NCI-H2107 (cell line): ENCODE measurements around the gene GPC5.
"Not testable (repeated sequence)": the region's sequence is repeated elsewhere in the genome, so short reads cannot be mapped to it uniquely, and the experiment has no call there.

Experiments used
- DNase-seq: peaks from one replicate; lab custom pipeline; 2025; lab: John Stamatoyannopoulos, UW

The GPC5 gene

GRCh38 chr13:92657565-92657964, 1259.1 kb downstream of the GPC5 start:
- DNase-seq = peak; percentile 3

GRCh38 chr13:92658293-92658692, 1259.9 kb downstream of the GPC5 start:
- DNase-seq = no peak

DNA sequence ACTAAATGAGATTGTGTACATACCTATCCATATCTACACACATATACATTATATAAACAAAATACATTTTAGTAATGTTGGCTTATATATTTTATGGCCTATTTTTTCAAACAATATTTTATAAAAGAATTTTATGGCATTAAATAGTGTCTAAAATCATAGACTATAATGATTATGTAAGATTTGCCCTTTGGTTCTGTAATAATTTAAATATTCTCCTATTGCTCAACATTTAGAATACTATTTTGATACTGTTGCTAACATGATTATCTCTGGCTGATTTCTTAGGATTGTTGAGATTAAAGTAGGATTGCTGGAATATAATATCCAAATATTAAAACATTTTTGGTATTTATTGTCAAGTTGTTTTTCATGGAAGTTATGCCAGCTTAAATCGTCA, 1263.0 kb downstream of the GPC5 start:
- DNase-seq = no peak

DNA sequence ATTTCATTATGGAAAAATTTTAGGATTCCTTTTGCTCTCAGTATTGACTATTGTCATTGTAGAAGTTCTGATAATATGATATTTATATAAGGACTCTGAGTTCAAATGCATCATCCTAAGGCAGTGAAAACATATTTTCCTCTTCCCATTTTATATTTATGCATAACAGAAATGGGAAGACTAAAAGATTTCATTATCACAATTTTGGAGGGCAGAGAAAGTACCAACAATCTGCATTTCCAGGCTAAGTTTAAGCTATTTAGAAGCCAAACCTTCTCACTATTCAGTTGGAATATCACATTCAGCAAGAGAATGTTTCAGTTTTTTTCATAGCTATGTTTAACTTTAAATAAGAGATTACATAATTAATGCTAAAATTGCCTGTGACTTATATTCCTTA, 1269.7 kb downstream of the GPC5 start:
- no peak for DNase-seq

DNA sequence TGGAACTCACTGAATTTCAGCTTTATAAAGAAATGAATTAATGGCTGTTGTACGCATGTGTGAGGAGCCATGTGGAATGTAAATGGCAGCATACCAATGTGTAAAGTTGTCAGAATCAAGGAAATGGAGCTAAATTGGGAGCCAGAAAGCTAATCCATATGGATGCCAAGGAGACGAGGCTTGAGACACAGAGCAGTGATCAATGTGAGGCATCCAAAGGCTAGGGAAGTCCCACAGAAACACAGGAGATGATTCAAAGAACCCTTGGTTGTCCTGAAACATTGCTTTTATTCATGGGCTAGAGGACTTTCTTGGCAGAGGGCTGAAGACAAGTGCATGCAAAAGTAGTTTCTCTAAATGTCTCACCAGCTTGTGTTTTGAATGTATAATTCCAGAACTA, 1271.7 kb downstream of the GPC5 start:
- no peak for DNase-seq

DNA sequence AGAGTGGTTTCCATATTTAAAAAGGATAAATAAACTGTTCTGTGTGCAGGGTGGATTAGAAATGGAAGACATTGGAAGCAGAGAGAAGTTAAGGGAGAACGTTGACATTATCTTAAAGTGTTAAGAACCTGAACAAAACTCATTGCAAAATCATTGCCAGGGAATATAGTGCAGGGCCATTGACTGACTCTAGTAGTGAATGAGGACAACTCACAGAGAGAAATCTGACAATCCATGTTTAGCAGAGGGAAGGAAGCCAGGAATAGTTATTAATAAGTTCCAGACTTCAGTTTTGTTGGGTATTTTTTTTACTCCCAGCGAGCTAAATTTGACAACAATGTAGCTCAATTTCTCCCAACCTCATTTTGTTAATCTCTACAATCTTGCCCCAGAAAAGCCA, 1273.4 kb downstream of the GPC5 start:
- DNase-seq = no peak

- no peak for DNase-seq
These were observed 1277.8 kb downstream of the GPC5 start for GRCh38 chr13:92676246-92676645.

- DNase-seq = no peak
These were observed 1279.2 kb downstream of the GPC5 start for GRCh38 chr13:92677571-92677970.

DNA sequence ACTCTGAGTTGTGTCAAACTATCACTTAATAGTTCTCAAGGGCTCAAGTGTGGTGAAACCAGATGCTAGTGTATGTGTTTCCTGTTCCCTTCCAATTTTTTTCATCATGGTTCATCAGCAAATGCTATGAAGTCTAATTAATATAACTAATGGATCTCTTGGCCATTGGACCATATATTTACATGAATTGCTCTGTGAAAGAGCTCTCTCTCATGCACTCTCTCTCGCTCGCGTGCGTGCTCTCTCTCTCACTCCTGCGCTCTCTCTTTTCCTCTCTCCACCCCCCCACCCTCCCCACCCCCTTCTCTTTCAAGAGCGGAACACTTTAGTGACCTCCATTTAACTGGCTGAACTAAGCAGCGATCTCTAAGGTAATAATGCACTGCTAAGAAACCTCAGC, 1281.2 kb downstream of the GPC5 start:
- DNase-seq = no peak

- DNase-seq = no peak
These were observed 1282.8 kb downstream of the GPC5 start for GRCh38 chr13:92681239-92681638.

- DNase-seq = no peak
These were observed 1284.6 kb downstream of the GPC5 start for GRCh38 chr13:92682832-92683517.

GRCh38 chr13:92694047-92694446, 1295.6 kb downstream of the GPC5 start:
- DNase-seq = no peak

DNA sequence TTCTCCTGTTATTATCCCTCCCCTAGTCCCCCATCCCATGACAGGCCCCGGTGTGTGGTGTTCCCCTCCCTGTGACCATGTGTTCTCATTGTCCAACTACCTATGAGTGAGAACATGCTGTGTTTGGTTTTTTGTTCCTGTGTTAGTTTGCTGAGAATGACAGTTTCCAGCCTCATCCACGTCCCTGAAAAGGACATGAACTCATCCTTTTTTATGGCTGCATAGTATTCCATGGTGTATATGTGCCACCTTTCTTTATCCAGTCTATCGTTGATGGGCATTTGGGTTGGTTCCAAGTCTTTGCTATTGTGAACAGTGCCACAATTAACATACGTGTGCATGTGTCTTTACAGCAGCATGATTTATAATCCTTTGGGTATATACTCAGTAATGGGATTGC, 1297.4 kb downstream of the GPC5 start:
- not testable (repeated sequence) for DNase-seq

- DNase-seq = no peak
These were observed 1318.3 kb downstream of the GPC5 start for GRCh38 chr13:92716749-92717148.

DNA sequence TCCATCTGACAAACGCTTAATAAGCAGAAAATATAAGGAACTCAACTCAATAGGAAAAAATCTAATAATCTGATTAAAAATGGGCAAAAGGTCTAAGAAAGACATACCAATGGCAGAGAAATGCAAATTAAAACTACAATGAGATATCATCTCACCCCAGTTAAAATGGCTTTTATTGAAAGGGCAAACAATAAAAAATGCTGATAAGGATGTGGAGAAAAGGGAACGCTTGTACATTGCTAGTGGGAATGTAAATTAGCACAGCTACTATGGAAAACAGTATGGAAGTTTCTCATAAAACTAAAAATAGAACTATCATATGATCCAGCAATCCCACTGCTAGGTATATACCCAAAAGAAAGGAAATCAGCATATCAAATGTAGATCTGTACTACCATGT, 1319.4 kb downstream of the GPC5 start:
- no peak for DNase-seq

DNA sequence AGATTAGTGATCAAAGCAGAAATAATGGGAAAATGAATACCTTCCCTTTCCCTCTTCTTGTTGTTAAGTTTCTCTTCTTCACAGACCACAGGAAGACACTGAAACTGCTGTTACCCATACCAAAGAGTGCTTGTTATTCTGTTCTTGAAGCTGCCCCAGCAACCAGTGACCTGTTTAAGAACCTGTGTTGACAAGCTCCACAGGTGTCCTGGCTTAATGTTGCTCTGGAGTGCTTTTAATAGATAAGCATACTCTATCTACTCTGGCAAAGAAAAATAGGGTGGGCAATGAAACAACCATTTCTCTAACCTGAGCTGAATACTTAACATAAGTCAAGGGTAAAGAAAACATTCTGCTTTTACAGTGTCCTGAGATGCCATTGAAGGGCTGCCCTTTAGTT, 1321.4 kb downstream of the GPC5 start:
- no peak for DNase-seq

DNA sequence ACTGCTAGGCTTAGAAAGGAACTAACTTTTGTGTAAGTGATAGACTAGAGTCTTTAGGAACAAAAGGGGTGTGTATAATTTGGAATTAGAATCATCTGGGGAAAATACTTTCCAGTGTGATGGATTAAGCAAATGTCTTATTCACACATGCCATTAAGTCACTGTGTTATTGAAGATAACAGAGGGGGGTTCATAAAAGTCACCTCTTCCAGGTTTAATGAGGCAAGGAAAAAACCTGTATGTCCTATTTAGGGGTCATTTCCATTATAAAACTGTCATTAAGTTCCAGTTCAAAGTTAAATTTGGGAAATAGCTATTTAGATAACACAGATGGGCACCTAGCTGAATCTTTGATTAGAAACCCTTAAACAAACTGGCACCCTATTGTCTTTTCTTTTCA, 1323.2 kb downstream of the GPC5 start:
- no peak for DNase-seq

DNA sequence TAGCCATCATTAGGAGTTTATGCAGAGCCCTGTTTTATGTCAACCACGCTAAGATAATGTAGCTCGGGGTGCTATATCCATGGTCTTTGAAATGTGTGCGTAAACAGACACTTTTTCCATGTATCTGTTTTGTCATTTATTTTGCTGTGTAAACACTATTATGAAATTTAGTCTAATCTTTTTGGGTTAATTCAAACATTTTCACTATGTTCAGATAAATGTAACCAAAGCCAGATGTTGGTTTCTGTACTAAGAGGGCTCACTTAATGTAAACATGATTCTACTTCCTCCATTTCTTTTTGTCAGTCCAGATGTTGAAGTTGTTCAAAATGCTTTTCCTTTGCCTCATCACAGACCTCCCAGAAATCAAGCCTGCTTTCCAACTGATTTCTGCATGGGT, 1328.7 kb downstream of the GPC5 start:
- DNase-seq = no peak

- no peak for DNase-seq
These were observed 1335.6 kb downstream of the GPC5 start for GRCh38 chr13:92734068-92734467.

DNA sequence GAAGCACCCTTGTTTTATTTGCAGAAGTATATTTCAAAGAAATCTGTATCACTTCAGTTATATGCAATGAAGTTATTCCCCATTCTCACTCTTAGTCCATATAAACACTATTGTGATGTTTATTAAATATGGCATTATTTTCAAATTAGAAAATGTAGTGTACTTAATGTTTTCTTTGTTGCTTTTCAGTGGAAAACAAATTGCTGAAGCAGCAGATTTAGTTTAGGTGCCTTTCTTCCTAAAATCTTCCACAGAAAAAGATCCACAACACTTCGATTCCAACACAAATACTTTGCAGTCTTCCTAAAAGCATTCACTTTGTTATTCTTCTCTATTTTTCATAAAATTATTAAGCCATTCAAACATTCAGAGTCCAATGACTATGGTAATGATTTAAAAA, 1336.1 kb downstream of the GPC5 start:
- DNase-seq = no peak

DNA sequence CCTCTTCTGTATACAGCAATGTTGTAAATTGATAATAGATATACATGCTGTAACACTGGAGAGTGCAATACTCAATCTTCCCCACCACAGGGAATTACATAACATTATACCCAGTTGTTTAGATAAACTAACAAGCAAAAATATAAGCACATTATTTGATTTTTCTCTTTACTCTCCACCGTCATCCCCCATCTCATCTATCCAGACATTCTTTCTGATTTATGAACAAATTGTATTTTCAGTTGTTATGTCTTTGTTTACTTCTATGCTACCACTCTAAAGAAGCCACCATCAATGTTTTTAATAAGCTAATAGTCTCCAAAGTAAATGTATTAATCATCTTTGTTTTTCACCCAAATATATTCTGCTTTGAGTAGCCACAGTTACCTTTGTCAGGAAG, 1337.5 kb downstream of the GPC5 start:
- no peak for DNase-seq

- DNase-seq = no peak
These were observed 1340.9 kb downstream of the GPC5 start for GRCh38 chr13:92739306-92739818.

DNA sequence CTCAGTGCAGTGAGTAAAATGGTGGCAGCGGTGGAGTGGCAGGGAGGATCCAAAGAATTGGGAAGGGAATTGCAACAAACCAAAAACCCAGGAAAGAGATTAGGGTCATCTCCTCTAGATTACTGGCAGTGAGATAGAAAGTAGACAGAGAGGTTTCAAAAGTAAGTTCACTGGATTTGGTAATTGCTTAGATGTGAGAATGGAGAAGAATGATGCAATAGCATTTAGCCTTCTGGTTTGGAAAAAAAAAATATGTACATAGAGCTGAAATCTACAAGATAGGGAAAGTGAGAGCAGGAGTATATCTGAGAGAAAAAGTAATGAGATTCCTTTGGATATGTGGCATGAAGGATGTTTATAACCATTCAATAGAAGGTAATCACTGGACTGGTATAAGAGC, 1345.6 kb downstream of the GPC5 start:
- DNase-seq = no peak

GRCh38 chr13:92745258-92745657, 1346.8 kb downstream of the GPC5 start:
- DNase-seq = no peak
